SK-N-SH (cell line): ENCODE measurements around the gene MRGPRG. TPM values are rescaled to one million over a fixed set of nuclear protein-coding genes. Genes with fewer than 3 reads are reported as not detected.

Experiments used
- CTCF ChIA-PET: fragments of 300-600, 350-600 bp; formaldehyde crosslinking; extraction: SDS; loops from one replicate; lab custom pipeline; 2021; lab: Yijun Ruan, JAX
- POLR2A ChIA-PET: fragments of 350-600 bp; sonication (Branson Sonifier 250); formaldehyde crosslinking; extraction: SDS; loops from one replicate; lab custom pipeline; 2020; ENCODE audit warnings: antibody characterized with exemption, inconsistent platforms; lab: Yijun Ruan, JAX
- DNase-seq: peaks from one replicate; pipeline ENCODE4 v3.0.0; 2012
- H2AFZ ChIP-seq: fragments of 200-600 bp; sonication (generic); 2 replicates; pipeline ENCODE4 v1.8.1; 2016; ENCODE audit warnings: antibody characterized with exemption, mild to moderate bottlenecking, low read depth
- H3F3A ChIP-seq: fragments of 200-600 bp; sonication (generic); replicated peaks from 2 replicates; pipeline ENCODE3; 2016; ENCODE audit warnings: antibody characterized with exemption, mild to moderate bottlenecking; ENCODE audit not compliant: insufficient read depth
- H3K27ac ChIP-seq, 2 experiments: fragments of 200-500 bp in 1 of 2; fragments of 200-600 bp in 1 of 2; sonication (Bioruptor generic) in 1 of 2; sonication (generic), shearing (Covaris generic) in 1 of 2; 2 replicates each; pipeline versions ENCODE4 v1.5.1 to v1.6.1; 2014 to 2016; ENCODE audit warnings: low read depth in 2 of 2, inconsistent platforms in 1 of 2, low read length in 1 of 2, mild to moderate bottlenecking in 1 of 2, mixed read lengths in 1 of 2
- H3K27me3 ChIP-seq: fragments of 200-600 bp; sonication (generic), shearing (Covaris generic); 2 replicates; pipeline ENCODE4 v1.6.1; 2016; ENCODE audit warnings: mixed run types; ENCODE audit not compliant: insufficient read depth
- H3K36me3 ChIP-seq, 2 experiments: fragments of 200-500 bp in 1 of 2; fragments of 200-600 bp in 1 of 2; sonication (Bioruptor generic) in 1 of 2; sonication (generic) in 1 of 2; replicated peaks in 1 of 2; 2 replicates each; pipeline versions ENCODE3 to v1.5.1; 2014 to 2016; ENCODE audit warnings: low read length in 1 of 2, mild to moderate bottlenecking in 1 of 2; ENCODE audit not compliant: insufficient read depth in 2 of 2, control insufficient read depth in 1 of 2
- H3K4me1 ChIP-seq, 2 experiments: fragments of 200-500 bp in 1 of 2; fragments of 200-600 bp in 1 of 2; sonication (Bioruptor generic) in 1 of 2; sonication (generic), shearing (Covaris generic) in 1 of 2; 2 replicates each; pipeline versions ENCODE4 v1.5.1 to v1.6.1; 2014 to 2016; ENCODE audit warnings: low read depth in 1 of 2, low read length in 1 of 2, mixed run types in 1 of 2; ENCODE audit not compliant: insufficient read depth in 2 of 2, control insufficient read depth in 1 of 2
- H3K4me2 ChIP-seq: fragments of 200-600 bp; sonication (generic), shearing (Covaris generic); 2 replicates; pipeline ENCODE4 v1.6.1; 2017; ENCODE audit warnings: mixed run types
- H3K4me3 ChIP-seq, 2 experiments: fragments of 200-500 bp in 1 of 2; fragments of 200-600 bp in 1 of 2; sonication (Bioruptor generic) in 1 of 2; sonication (generic), shearing (Covaris generic) in 1 of 2; 2 replicates each; pipeline versions ENCODE4 v1.5.1 to v1.8.1; 2014 to 2016; ENCODE audit warnings: low read depth in 2 of 2, inconsistent platforms in 1 of 2, low read length in 1 of 2, mild to moderate bottlenecking in 1 of 2, mixed read lengths in 1 of 2, moderate library complexity in 1 of 2
- H3K79me2 ChIP-seq: fragments of 200-600 bp; sonication (generic); 2 replicates; pipeline ENCODE4 v1.8.1; 2017; ENCODE audit warnings: mild to moderate bottlenecking; ENCODE audit not compliant: insufficient read depth
- H3K9ac ChIP-seq: fragments of 200-600 bp; sonication (generic); 2 replicates; pipeline ENCODE4 v1.6.1; 2017; ENCODE audit warnings: mixed run types
- H3K9me2 ChIP-seq: fragments of 200-600 bp; sonication (generic); 2 replicates; pipeline ENCODE4 v1.6.1; 2017; ENCODE audit warnings: mixed run types
- H3K9me3 ChIP-seq: fragments of 200-600 bp; sonication (generic); 2 replicates; pipeline ENCODE4 v1.6.1; 2017; ENCODE audit warnings: mixed run types, mild to moderate bottlenecking, moderate library complexity
- H4K20me1 ChIP-seq: fragments of 200-600 bp; sonication (generic); 2 replicates; pipeline ENCODE4 v1.6.1; 2017; ENCODE audit warnings: mild to moderate bottlenecking, mixed run types; ENCODE audit not compliant: insufficient read depth
- GABPA ChIP-seq: IDR thresholded peaks from 2 replicates; pipeline ENCODE4 v1.4.0; 2012; ENCODE audit warnings: low read depth, mild to moderate bottlenecking
- GATA2 ChIP-seq: sonication (generic); formaldehyde crosslinking; IDR thresholded peaks from 2 replicates; pipeline ENCODE4 v1.5.0; 2020; ENCODE audit warnings: mild to moderate bottlenecking, missing genetic modification reagents
- IRF3 ChIP-seq: fragments of 150-350 bp; IDR thresholded peaks from 2 replicates; pipeline ENCODE4 v1.6.1; 2016; ENCODE audit warnings: mild to moderate bottlenecking, low read depth, low read length
- MEF2A ChIP-seq: IDR thresholded peaks from 2 replicates; pipeline ENCODE4 v1.4.0; 2012; ENCODE audit warnings: low read depth, borderline replicate concordance
- POLR2AphosphoS5 ChIP-seq: IDR thresholded peaks from 2 replicates; pipeline ENCODE4 v1.6.1; 2012; ENCODE audit warnings: low read depth, low read length
- RCOR1 ChIP-seq: fragments of 150-350 bp; IDR thresholded peaks from 2 replicates; pipeline ENCODE4 v1.6.1; 2017; ENCODE audit warnings: antibody characterized with exemption, low read length
- REST ChIP-seq: IDR thresholded peaks from 2 replicates; pipeline ENCODE4 v1.6.1; 2012; ENCODE audit warnings: mild to moderate bottlenecking, low read depth, low read length, moderate library complexity
- RFX5 ChIP-seq: IDR thresholded peaks from 2 replicates; pipeline ENCODE4 v1.6.1; 2012; ENCODE audit warnings: mild to moderate bottlenecking, improper control_type of control experiment, low read length
- RXRA ChIP-seq: IDR thresholded peaks from 2 replicates; pipeline ENCODE4 v1.4.0; 2012; ENCODE audit warnings: low read depth, mild to moderate bottlenecking, borderline replicate concordance
- SMC3 ChIP-seq: IDR thresholded peaks from 2 replicates; pipeline ENCODE4 v1.6.1; 2012; ENCODE audit warnings: low read depth, low read length, improper control_type of control experiment
- TCF12 ChIP-seq: IDR thresholded peaks from 2 replicates; pipeline ENCODE4 v1.4.0; 2012
- YY1 ChIP-seq: IDR thresholded peaks from 2 replicates; pipeline ENCODE4 v1.4.0; 2012; ENCODE audit warnings: low read depth, mild to moderate bottlenecking
- WGBS: methylation state at CpG from one replicate; pipeline ENCODE4 v1.1.6; 2017; ENCODE audit warnings: low lambda C conversion rate; 5-methylcytosine and 5-hydroxymethylcytosine counted together
- polyA plus RNA-seq, 3 experiments: library from polyadenylated mRNA; depleted of rRNA; stranded (reverse); fragments of >200 nt; gene quantifications; 2 replicates each; pipeline ENCODE4 v1.2.3, GENCODE V29; 2012
- TF ChIP-seq, protein P1 (sequence below): IDR thresholded peaks from 2 replicates; pipeline ENCODE4; 2012

MRGPRG gene
- polyA plus RNA-seq, 1 of the 3 experiments (the other 2 are of a cell fraction), result not detected

- WGBS, result 67% methylated on average over 3 of the region's 3 CpGs
Measured at GRCh38 chr11:3174387-3174786, 44.2 kb downstream of the MRGPRG start.

More at GRCh38 chr11:3174387-3174786, 44.2 kb downstream of the MRGPRG start:
- H3F3A ChIP-seq, result no peaks in the 10 kb centered on the region
- CTCF ChIA-PET, result interaction anchor here (0.7 kb wide), 1 partner anchor 83 kb away, joined by 3 read pairs; no protein-coding TSS in a partner anchor
- no peaks in the 10 kb centered on the region for H4K20me1 ChIP-seq
- POLR2A ChIA-PET, result no interaction called here
- no peaks in the 10 kb centered on the region for H3K9me2 ChIP-seq
- H3K27me3 ChIP-seq, result 0 out of 2 replicates have a peak, but pooled peaks cover 4% of the 10 kb centered on the region
- peaks cover 5% of the 10 kb centered on the region; the same call in 1 of the 2 replicates for H3K9me3 ChIP-seq
- peaks cover 0 to 1% of the 10 kb centered on the region in 2 experiments; a peak in 1 of 4 replicates for H3K4me1 ChIP-seq
- no peak overlapping the region for H3K27ac ChIP-seq
- H3K4me3 ChIP-seq, result no peak overlapping the region
- no peak overlapping the region for H3K4me2 ChIP-seq
- TF ChIP-seq POLR2AphosphoS5 (no peak), YY1 (no peak), IRF3 (no peak), MEF2A (no peak), SMC3 (no peak), RCOR1 (no peak), GABPA (no peak), RFX5 (no peak), GATA2 (no peak), REST (no peak), TCF12 (no peak), RXRA (no peak)
- TF ChIP-seq, protein P1, sequence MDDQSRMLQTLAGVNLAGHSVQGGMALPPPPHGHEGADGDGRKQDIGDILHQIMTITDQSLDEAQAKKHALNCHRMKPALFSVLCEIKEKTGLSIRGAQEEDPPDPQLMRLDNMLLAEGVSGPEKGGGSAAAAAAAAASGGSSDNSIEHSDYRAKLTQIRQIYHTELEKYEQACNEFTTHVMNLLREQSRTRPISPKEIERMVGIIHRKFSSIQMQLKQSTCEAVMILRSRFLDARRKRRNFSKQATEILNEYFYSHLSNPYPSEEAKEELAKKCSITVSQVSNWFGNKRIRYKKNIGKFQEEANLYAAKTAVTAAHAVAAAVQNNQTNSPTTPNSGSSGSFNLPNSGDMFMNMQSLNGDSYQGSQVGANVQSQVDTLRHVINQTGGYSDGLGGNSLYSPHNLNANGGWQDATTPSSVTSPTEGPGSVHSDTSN, result no peak
- DNase-seq, result no peak
- no peaks in the 10 kb centered on the region for H3K79me2 ChIP-seq
- H2AFZ ChIP-seq, result no peak overlapping the region
- H3K36me3 ChIP-seq, result no peaks in the 10 kb centered on the region
- H3K9ac ChIP-seq, result no peak overlapping the region
